ENCODE data around the gene PDZD7.

The PDZD7 gene

GRCh38 chr10:101000127-101000914 is 30.6 kb downstream of the PDZD7 start:
- no peak for DNase-seq

DNA sequence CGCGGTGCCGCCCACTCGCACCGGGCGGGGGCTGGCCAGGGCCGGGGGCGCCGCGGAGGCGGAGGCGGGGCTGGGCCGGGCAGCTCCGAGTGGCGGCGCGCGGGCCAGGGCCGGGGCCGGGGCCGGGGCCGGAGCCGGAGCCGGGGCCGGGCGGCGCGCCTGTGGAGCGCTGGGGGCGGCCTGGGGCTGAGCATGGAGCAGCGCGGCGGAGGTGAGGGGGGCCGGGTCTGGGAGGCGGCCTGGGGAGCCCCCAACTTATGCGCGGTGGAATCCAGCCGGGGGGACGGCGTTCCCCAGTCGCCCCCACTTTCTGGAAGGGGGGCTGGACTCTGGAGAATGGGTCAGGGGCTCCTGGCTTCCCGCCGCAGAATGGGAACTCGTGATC is 31.2 kb downstream of the PDZD7 start, which contains the start of gene LZTS2:
LZTS2 (plus strand) TSS at position 67 of the 385 bp plus-strand sequence. CDS start 2,731 bp downstream, outside the sequence.
- DNase-seq: no peak

GRCh38 chr10:100998991-100999741 is 31.8 kb downstream of the PDZD7 start:
- DNase-seq: peak; percentile 57

GRCh38 chr10:100998183-100998990 is 32.5 kb downstream of the PDZD7 start:
- peak; percentile 91 for DNase-seq

- DNase-seq: peak; percentile 46
These were observed 33.4 kb downstream of the PDZD7 start for GRCh38 chr10:100997360-100998182.

- DNase-seq: peak; percentile 22
These were observed 34.1 kb downstream of the PDZD7 start for GRCh38 chr10:100996678-100997359.

DNA sequence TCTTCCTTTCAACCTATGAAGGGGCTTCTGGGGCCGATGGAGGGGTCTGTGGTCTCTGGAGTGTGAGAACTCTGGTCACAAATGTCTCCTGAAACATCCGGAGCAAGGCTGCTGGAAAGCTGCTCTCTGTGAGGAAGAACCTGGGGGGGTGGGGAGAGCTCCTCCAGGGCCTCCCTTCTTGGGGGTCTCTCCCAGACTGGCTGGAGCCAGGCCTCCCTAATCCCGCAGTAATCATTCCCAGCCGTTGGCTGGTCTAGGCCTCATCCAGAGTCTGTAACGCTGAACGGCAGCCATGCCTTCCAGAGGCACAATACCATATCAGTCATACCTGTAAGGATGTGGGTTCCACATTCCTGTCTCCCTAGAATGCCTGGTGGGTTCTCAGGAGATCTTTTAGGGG is 35.7 kb downstream of the PDZD7 start:
- no peak for DNase-seq

DNA sequence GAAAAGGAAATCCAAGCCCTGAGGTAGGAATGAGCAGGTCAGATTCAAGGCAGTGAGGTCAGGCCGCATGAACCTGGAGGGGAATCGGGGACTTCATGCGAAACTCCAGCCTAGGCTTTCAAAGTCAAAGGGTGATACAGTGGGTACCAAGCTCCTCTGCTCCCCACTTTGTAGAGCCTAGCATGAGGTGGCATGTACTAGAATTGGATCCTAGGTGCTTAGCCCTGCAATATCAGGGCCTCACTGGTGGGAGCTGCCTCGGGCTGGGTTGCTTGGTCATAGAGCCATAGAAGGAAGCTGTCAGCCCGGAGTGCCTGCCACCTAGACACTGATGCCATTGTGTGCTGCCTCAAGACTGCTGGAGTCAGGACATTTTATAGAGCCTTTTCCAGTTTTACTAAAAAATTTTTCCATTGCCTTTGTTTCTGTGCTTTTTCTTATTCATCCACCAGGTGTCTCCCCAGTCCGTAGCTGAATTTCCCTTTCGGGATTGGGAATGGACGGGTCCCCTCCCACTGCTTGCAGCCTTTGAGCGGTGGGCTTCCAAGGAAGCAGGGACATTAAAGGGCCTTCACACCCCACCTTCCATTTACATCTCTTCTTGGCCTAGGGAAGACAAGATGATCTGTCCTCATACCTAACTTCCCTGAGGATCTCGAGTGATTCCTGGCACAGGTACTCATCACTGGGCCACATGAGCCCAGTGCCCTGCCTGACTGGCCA is 36.8 kb downstream of the PDZD7 start:
- no peak for DNase-seq

- no peak for DNase-seq
These were observed 41.8 kb downstream of the PDZD7 start for GRCh38 chr10:100989088-100989487.

DNA sequence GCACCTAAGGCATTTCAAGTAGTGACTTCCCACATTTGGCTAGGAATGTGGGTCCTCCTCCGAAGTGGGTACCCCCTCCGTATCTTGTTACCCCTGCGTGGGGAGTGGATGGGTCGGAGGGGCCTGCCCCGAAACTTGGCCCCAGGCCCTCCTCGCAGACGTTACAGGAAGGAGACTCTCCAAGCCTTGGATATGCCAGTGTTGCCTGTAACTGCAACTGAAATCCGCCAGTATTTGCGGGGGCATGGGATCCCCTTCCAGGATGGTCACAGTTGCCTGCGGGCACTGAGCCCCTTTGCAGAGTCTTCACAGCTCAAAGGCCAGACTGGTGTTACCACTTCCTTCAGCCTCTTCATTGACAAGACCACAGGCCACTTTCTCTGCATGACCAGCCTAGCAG is 42.8 kb downstream of the PDZD7 start:
- no peak for DNase-seq

DNA sequence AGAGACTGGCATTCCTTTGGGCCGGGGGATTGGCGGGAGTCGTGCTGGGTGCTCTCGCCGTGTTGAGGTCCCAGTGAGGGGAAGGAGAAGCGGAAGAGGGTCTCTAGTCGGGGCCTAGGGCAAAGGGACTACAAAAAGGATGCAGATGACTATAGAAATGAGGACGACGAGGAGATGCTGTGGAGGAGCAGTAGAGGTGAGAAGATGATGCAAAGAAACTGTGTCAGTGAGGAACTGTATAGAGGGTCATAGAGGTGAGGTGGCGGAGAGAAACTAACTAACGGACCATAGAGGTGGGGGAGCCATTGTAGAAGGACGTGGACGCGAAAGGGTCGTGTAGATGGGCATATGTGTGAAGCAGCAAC is 43.3 kb downstream of the PDZD7 start:
- no peak for DNase-seq

- peak; percentile 67 for DNase-seq
These were observed 43.8 kb downstream of the PDZD7 start, which contains the start of the genes MRPL43 and TWNK for GRCh38 chr10:100986952-100987684. Gene MRPL43, minus strand, starts transcription at chr10:100987497. Its CDS starts 54 bp downstream, at chr10:100987443. Gene TWNK, plus strand, starts transcription at chr10:100987543. Its CDS starts 668 bp downstream, at chr10:100988211.

DNA sequence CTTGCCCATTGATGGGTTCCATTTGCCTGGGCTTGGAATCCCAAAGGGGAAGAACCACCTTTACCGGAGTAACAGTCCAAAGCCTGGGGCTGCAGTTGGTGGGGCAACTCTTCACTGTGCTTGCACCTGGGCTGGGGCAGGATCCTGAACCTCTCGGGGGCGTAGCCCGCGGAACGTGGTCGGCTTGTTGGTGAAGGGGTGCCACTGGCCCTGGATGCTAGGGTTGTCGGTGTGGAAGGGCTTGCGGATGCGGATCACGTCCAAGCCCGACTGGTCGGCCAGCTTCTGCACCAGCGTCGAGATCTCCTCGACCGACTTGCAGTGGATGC is 44.3 kb downstream of the PDZD7 start:
- no peak for DNase-seq

- DNase-seq: no peak
These were observed 45.6 kb downstream of the PDZD7 start for GRCh38 chr10:100985336-100985735.

GRCh38 chr10:100984672-100985177 is 46.2 kb downstream of the PDZD7 start:
- DNase-seq: no peak

- DNase-seq: no peak
These were observed 46.9 kb downstream of the PDZD7 start for GRCh38 chr10:100983868-100984671.

GRCh38 chr10:100982916-100983830 is 47.8 kb downstream of the PDZD7 start:
- no peak for DNase-seq

DNA sequence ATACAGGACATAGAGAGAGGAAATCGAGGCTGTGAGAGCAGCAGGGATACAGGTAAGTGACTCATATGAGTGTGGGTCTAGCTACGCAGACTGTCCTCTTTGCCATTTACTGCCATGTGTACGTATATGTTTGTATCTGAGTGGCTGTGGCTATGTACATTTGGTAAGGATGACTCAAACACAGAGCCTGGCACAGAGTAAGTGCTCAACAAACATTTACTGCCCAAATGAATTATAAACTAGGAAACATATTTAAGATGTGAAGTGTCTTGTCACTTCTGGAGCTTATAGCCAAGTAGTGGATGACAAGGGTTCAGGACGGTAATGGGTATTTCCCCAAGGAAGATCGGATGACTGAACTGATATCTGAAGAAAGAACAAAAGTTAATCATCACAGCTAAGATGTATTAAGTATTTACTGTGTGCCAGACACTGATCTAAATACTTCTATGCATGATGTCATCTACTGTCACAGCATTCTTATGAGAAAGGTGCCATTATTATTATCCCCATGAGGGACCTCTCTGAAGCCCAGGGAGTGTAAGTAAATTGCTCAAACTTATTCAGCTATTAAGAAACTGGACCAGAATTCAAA is 49.7 kb downstream of the PDZD7 start:
- no peak for DNase-seq
